DMS114 treated with DMSO at 0.1 percent for 48 hours (cell line): ENCODE results near the gene FAM240B.

Source experiments
- DNase-seq: peaks from one replicate; lab custom pipeline; 2025; ENCODE audit not compliant: unreplicated experiment; lab: John Stamatoyannopoulos, UW

The FAM240B gene

DNA sequence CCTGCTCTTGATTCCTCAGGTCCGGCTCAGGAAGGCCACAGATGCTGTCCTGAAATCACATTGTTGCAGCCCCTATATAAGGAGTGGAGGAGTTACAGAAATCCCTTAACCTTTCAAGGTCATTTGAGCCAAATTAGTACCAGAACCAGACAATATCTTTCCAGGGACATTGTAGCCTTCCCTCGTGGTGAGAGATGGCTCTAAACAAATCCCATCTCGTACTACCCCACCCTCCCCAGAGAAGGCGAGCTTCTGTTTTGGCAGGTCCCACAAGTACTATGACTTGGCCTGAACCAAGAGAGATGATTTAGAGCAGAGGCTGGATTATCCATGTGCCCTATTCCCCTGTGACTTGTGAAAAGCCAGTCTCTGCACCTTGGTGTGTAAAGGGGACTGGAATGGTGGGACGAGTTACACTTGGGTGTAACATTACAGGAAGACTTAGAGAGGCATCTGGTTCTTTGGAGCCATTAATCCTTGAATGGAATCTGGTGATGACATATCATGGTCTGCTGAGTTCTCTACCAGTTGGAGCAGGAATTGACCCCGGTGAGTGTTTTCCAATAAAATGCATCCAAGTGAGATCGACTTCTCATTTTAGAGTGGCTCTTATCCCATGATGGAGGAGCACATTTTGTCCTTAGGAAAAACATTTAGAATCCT, at the start of gene FAM240B:
FAM240B (minus strand) TSS at position 51 of the 663 bp plus-strand sequence. CDS start 16,134 bp downstream, outside the sequence.
- DNase-seq: no peak

DNA sequence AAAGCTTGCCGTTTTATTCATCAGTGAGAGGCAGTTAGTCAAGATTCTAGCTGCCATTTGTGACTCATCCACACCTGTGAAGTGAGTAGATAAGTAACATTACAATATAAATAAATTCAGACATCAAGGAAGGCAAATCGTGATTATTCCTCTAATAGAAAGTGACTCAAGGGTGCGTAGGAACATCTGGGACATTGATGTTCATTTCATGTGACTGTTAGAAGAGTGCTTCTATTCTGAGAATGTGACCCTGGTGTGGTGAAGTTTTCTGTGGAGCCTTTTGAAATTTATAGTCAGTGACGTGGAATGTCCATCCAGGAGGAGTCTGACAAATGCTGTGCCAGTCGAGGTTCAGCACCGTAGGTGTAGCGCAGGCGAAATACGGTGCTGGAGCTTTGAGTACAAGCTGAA, 48.4 kb upstream of the FAM240B start:
- no peak for DNase-seq

DNA sequence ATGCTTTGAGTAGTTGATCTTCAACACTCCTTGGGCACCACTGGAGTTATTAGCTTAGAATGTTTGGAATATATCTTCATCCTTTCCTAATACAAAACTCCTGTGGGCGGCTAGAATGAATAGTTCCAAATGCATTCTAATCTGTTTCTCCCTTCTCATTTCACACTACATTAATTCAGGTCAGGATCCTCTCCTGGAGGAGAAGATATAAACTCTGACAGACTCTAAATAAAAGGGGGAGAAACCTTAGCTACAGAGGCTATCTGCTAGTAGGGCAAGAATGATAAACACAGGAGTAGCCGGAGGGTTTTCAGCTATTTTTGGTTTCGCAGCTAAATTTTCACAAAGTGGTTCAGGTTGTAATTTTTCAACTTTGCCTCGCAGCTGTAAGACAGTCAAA, 45.2 kb upstream of the FAM240B start:
- DNase-seq: no peak

DNA sequence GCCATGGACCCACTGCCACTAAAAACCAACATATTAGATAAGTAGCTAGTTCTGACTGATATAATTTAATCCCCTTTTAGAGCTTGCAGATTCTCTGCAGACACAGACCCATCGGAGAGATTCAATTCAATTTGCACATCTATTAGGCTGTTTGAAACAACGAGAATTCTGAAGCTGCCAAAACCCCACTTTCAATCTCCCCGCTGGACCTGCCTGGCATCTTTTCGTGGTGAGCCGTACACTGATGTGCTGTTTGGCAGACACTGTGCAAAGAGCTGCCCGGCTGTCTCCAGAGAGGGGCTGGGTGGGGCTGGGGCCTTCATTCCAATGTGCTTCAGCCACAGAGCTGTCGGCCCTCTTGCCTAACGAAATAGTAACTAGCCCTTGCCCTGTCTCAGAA, 42.1 kb upstream of the FAM240B start:
- no peak for DNase-seq

DNA sequence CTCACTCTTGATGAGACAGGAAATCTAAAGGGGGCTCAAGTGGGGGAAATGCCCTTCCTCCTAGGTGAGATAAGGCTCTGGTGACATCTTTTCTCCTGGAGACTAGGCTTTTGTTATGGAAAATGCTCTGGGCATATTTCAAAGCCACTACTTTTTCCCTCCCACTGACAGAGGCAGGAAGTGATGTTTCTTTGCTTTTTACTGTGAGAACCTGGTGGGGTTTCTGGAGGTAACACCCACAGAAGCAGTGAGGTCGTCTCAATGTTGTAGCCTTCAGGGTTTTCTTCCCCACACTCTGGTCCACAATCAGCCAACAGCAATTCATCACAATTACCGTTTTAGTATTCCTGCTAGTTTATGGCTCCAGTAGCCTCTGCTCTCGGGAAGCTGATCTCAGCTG, 41.4 kb upstream of the FAM240B start:
- no peak for DNase-seq

- no peak for DNase-seq
These were observed 36.8 kb upstream of the FAM240B start for GRCh38 chr9:38756702-38757101.

GRCh38 chr9:38747941-38748340, 28.0 kb upstream of the FAM240B start:
- DNase-seq: no peak

DNA sequence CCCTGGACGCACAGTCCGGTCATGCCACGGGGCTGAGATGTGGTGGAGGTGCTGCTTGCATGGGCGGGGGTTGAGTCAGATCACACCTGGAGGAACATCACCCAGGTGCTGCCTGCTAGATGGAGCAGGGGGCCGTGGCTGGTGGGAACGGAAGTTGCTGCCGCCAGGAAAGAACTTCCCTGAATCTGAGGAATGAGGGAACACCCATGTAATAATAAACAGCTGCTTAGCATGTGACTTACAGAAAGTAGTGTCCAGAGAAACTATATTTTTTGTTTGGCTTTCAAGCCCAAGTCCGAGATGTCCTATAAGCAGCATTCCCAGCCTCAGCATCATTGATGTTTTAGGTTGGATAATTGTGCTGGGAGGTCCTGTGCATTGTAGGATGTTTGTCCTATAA, 27.1 kb upstream of the FAM240B start:
- no peak for DNase-seq

GRCh38 chr9:38746303-38746702, 26.4 kb upstream of the FAM240B start:
- no peak for DNase-seq

GRCh38 chr9:38744484-38744883, 24.6 kb upstream of the FAM240B start:
- DNase-seq: no peak

- DNase-seq: no peak
These were observed 17.3 kb upstream of the FAM240B start for GRCh38 chr9:38737246-38737645.

DNA sequence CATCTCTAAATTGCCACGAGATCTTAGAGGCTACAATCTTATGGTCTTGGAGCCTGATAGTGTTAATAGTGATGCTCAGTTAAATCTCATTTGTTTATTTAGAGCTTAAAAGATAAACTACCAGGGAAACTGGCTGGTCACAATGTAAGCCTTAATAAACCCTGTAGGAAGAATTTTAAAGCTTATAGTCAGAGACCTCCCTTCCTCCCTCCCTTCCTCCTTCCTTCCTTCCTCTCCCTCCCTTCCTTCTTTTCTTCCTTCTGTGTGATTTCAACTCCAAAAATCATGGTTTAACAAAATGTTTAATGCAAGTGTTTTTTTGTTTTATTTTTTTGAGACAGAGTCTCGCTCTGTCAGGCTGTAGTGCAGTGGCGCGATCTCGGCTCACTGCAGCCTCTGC, 14.9 kb upstream of the FAM240B start:
- DNase-seq: no peak

GRCh38 chr9:38733503-38733902, 13.6 kb upstream of the FAM240B start:
- no peak for DNase-seq

DNA sequence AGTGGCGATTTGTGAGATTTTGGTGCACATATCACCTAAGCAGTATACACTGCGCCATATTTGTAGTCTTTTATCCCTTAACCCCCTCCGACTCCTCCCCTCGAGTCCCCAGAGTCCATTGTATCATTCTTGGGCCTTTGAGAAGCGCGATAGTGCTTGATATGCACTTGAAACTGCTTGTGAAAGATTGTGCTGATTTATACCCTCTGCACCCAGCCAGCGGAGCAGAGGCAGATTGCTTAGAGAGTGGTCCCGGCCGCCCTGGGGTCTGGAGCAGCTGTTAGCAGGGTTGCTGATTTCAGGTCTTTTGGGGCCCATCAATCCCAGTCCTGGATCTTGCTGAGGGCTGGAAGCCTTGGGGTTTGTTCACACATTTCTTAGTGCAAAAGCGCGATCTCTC, 13.0 kb upstream of the FAM240B start:
- DNase-seq: no peak

- DNase-seq: peak; percentile 28
These were observed 7.6 kb upstream of the FAM240B start for GRCh38 chr9:38727497-38728001.

DNA sequence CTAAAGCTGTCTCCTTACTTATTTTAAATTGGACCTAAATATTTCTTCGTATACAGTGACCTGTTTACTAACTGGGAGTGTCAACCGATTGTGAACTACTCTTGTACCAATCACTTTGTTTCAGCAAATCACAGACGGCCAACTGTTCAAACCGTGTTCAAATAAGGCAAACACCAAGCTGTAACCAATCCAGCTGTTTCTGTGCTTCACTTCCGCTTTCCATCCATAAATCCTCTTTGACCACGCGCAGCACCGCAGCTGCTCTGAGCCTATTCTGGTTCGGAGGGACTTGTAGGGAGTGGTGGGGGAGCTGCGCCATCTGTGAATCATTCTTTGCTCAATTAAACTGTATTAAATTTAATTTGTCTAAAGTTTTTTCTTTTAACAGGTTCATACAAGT, 4.8 kb upstream of the FAM240B start:
- DNase-seq: no peak

DNA sequence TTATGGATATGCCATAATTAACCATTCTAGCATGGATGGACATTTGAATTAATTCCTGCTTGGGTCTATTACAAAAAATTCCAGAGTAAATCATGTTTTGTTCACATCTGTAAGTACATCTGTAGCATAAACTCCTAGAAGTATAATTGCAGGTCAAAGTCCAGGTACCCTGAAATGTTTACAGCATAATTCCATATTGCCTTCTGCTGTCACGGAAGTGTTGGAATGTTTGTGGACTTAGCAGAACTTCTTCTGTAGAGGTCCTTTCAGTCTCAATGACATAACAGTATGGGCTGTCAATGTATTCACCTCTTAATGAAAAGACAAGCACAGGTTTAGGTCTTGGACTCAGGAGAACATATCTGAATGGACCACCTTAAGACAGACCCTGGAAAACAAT, 1.8 kb downstream of the FAM240B start:
- no peak for DNase-seq

- no peak for DNase-seq
These were observed 4.2 kb downstream of the FAM240B start for GRCh38 chr9:38715684-38716083.

GRCh38 chr9:38713426-38713825, 6.5 kb downstream of the FAM240B start:
- DNase-seq: no peak

DNA sequence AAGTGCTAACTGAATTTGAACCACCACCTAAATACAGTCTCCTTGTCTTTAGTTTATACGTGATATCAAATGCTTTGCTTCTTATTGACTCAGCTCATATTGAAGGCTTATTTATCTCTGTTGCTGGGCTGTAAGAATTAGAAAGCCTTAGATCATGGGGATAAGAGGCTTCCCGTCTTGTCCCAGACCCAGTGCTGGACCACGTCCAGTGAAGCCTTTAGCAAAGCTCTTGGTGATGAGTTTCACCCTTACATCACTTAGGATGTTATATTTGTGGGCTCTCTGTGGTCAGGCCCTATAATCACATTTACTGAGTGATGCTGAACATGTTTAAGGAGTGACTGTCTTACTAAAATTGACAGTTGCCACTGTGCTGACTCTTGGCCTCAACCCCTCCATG, 11.2 kb downstream of the FAM240B start:
- no peak for DNase-seq

- DNase-seq: no peak
These were observed 11.9 kb downstream of the FAM240B start for GRCh38 chr9:38707885-38708637.

DNA sequence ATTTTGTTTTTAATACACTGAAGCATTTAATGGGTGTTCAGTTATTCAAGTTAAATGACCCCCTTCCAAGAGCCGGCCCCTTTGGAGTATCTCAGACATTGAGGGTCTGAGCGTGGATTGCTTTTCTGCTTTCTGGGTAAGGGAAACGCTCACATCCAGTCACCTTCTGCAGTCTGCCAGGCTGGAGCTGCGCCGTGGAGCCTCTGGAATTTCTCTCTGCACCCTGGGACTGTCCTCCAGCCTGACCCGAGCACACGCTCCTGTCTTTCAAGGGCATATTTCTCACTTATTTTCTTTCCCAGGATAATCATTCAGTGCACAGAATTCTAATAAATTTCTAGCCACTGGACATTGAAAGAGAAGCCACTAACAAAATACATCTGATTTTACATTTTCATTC, 13.4 kb downstream of the FAM240B start:
- no peak for DNase-seq

DNA sequence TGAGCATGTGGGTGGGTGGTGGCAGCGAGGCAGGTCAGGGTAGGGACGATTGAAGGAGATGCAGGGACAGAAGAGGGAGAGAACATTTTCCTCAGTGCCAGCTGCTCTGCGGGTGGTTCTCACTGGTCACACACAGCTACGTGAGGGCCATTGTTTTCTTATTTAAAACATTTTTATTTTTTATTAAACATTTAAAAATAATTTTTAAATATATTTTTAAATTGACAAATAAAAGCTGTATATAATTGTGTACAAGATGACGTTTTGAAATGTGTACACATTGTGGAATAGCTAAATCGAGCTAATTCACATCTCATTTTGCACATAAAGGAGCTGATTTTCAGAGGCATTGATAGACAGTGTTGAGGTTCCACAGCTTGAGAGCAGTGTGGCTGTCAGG, 14.0 kb downstream of the FAM240B start:
- DNase-seq: no peak
